DOHH2 (cell line): ENCODE measurements around the gene SRGAP3.

ENCODE experiments used
- H3F3A ChIP-seq: fragments of 200-600 bp; sonication (generic), shearing (Covaris generic); 2 replicates; pipeline ENCODE4 v1.6.0; 2016; ENCODE audit warnings: antibody characterized with exemption, mild to moderate bottlenecking; ENCODE audit not compliant: control insufficient read depth, insufficient read depth
- H3K27ac ChIP-seq: fragments of 200-600 bp; sonication (generic); 2 replicates; pipeline ENCODE4 v1.5.1; 2014; ENCODE audit warnings: low read depth, mild to moderate bottlenecking, low read length, moderate library complexity
- H3K27me3 ChIP-seq: fragments of 200-600 bp; sonication (generic); 2 replicates; pipeline ENCODE4 v1.6.1; 2014; ENCODE audit warnings: mild to moderate bottlenecking, low read length, mixed read lengths; ENCODE audit not compliant: control insufficient read depth
- H3K36me3 ChIP-seq: fragments of 200-600 bp; sonication (generic); 2 replicates; pipeline ENCODE4 v1.6.1; 2014; ENCODE audit warnings: mild to moderate bottlenecking, low read length, moderate library complexity, mixed read lengths; ENCODE audit not compliant: control insufficient read depth
- H3K4me1 ChIP-seq: fragments of 200-600 bp; sonication (generic); 2 replicates; pipeline ENCODE4 v1.6.1; 2014; ENCODE audit warnings: mild to moderate bottlenecking, low read length, mixed read lengths; ENCODE audit not compliant: control insufficient read depth
- H3K4me2 ChIP-seq: fragments of 200-600 bp; sonication (generic); 2 replicates; pipeline ENCODE4 v1.6.0; 2014; ENCODE audit warnings: mild to moderate bottlenecking, low read length, moderate library complexity
- H3K4me3 ChIP-seq: fragments of 200-600 bp; sonication (generic); 2 replicates; pipeline ENCODE4 v1.5.1; 2014; ENCODE audit warnings: mild to moderate bottlenecking, low read length, mixed read lengths
- H3K79me2 ChIP-seq: fragments of 200-600 bp; sonication (generic); 2 replicates; pipeline ENCODE4 v1.6.1; 2014; ENCODE audit warnings: mild to moderate bottlenecking, low read length, mixed read lengths; ENCODE audit not compliant: control insufficient read depth
- H3K9me2 ChIP-seq: fragments of 200-600 bp; sonication (generic); replicated peaks from 2 replicates; pipeline ENCODE4 v1.6.1; 2014; ENCODE audit warnings: mild to moderate bottlenecking, low read length, mixed read lengths; ENCODE audit not compliant: control insufficient read depth
- H3K9me3 ChIP-seq: fragments of 200-600 bp; sonication (generic); 2 replicates; pipeline ENCODE4 v1.6.1; 2014; ENCODE audit warnings: antibody characterized with exemption, low read length, mixed read lengths; ENCODE audit not compliant: control insufficient read depth, insufficient read depth
- H4K20me1 ChIP-seq: fragments of 200-600 bp; sonication (generic); 2 replicates; pipeline ENCODE4 v1.6.0; 2014; ENCODE audit warnings: low read depth, mild to moderate bottlenecking, antibody characterized with exemption, low read length, moderate library complexity; ENCODE audit not compliant: control insufficient read depth, insufficient read depth
- CTCF ChIP-seq: fragments of 200-600 bp; sonication (generic); IDR thresholded peaks from one replicate; pipeline ENCODE4 v1.5.1; 2014; ENCODE audit warnings: antibody characterized with exemption, mild to moderate bottlenecking, low read depth, low read length; ENCODE audit not compliant: poor library complexity, severe bottlenecking
- EZH2phosphoT487 ChIP-seq: fragments of 200-600 bp; sonication (generic); IDR thresholded peaks from 2 replicates; pipeline ENCODE4 v1.6.1; 2017; ENCODE audit warnings: borderline replicate concordance, mild to moderate bottlenecking, antibody characterized with exemption, low read length, moderate library complexity, mixed read lengths

Gene SRGAP3

DNA sequence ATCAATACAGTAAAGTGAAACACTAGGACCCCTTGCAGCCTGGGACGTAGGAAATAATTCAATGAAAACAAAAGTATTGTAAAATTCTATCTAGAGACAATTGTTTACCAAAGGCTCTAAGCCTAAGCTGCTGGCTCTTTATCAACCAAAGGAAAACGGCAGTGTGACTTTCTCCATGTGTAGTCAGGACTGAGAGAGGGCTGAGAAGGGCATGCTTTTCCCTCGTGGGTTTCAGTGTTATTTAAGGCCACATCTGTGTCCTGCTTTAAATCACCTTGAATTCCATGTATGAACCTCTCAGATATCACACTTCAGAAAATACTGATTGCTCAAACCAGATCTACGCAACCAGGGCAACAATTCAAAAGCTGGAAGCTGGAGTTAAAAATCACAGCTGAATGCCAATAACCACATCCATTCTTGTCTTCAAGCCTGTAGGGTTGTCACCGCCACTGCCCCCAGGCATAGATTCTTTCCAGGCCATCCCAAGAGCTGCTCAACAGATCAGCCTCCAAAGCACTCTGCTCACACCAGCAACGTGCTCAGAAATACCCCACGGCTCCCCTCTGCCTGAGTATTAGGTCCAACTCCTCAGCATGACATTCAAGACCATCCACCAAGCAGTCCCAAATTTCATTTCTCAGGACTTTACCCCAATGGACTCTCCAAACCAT is 124.0 kb downstream of the SRGAP3 start:
- TF ChIP-seq CTCF (no peak), EZH2phosphoT487 (no peak)
- Histone ChIP-seq H4K20me1 (no peaks in the 10 kb centered on the region), H3K27ac (no peak overlapping the region), H3K36me3 (no peaks in the 10 kb centered on the region), H3K9me2 (no peaks in the 10 kb centered on the region), H3K27me3 (no peaks in the 10 kb centered on the region), H3K4me1 (no peaks in the 10 kb centered on the region), H3K4me2 (no peak overlapping the region), H3K9me3 (no peaks in the 10 kb centered on the region), H3K79me2 (no peaks in the 10 kb centered on the region), H3K4me3 (no peak overlapping the region), H3F3A (no peaks in the 10 kb centered on the region)

GRCh38 chr3:9124730-9125129 is 124.7 kb downstream of the SRGAP3 start:
- H3K9me3 ChIP-seq, result no peaks in the 10 kb centered on the region
- H3F3A ChIP-seq, result no peaks in the 10 kb centered on the region
- H3K27ac ChIP-seq, result no peak overlapping the region
- TF ChIP-seq EZH2phosphoT487, result no peak
- no peak for TF ChIP-seq CTCF
- no peaks in the 10 kb centered on the region for H3K9me2 ChIP-seq
- no peaks in the 10 kb centered on the region for H3K79me2 ChIP-seq
- H3K36me3 ChIP-seq, result no peaks in the 10 kb centered on the region
- H3K27me3 ChIP-seq, result no peaks in the 10 kb centered on the region
- H3K4me2 ChIP-seq, result no peak overlapping the region
- H3K4me1 ChIP-seq, result no peaks in the 10 kb centered on the region
- H3K4me3 ChIP-seq, result no peak overlapping the region
- H4K20me1 ChIP-seq, result no peaks in the 10 kb centered on the region

GRCh38 chr3:9123840-9124239 is 125.6 kb downstream of the SRGAP3 start:
- Histone ChIP-seq H4K20me1 (no peaks in the 10 kb centered on the region), H3K4me3 (no peak overlapping the region), H3K27me3 (no peaks in the 10 kb centered on the region), H3K4me1 (no peaks in the 10 kb centered on the region), H3K4me2 (no peak overlapping the region), H3K9me2 (no peaks in the 10 kb centered on the region), H3F3A (no peaks in the 10 kb centered on the region), H3K79me2 (no peaks in the 10 kb centered on the region), H3K9me3 (no peaks in the 10 kb centered on the region), H3K27ac (no peak overlapping the region), H3K36me3 (no peaks in the 10 kb centered on the region)
- TF ChIP-seq CTCF (no peak), EZH2phosphoT487 (no peak)
